K562 (cell line): ENCODE measurements around the gene KCNIP2. TPM values are rescaled to one million over a fixed set of nuclear protein-coding genes. Genes with fewer than 3 reads are reported as not detected.

ENCODE experiments used
- ATAC-seq: fragments of 200-7000 bp; cut with Tn5 transposase; 3 replicates; pipeline ENCODE4 v1.9.1; 2020; ENCODE audit warnings: moderate library complexity
- BruUV-seq: library from RNA; stranded (reverse); fragments of 400-500 nt; replicated peaks from 2 replicates; lab custom pipeline; 2021; lab: Mats Ljungman, UMichigan
- CTCF ChIA-PET: fragments of 300-600 bp; formaldehyde crosslinking; extraction: SDS; loops from one replicate; lab custom pipeline; 2021; ENCODE audit warnings: low intra/inter-chr PET ratio; lab: Yijun Ruan, JAX
- POLR2A ChIA-PET: fragments of 300-600, 350-650 bp; sonication (Branson Sonifier 250); formaldehyde crosslinking; extraction: SDS; loops from one replicate; lab custom pipeline; 2021; ENCODE audit warnings: antibody characterized with exemption, inconsistent platforms; lab: Yijun Ruan, JAX
- DNase-seq, 4 experiments: peaks; one replicate each; pipeline versions ENCODE4 v3.0.0 to v3.0.0-alpha.2; 2011 to 2018; ENCODE audit warnings: low spot score in 3 of 4, mixed read lengths in 3 of 4; ENCODE audit errors: extremely low read depth in 1 of 4
- FAIRE-seq: peaks from 2 replicates; lab custom pipeline; 2011; peaks lifted over from hg19 to GRCh38; lab: Jason Lieb, UNC
- H2AFZ ChIP-seq: 2 replicates; pipeline ENCODE4 v1.6.0; 2011; ENCODE audit warnings: low read depth, low read length, control low read depth, inconsistent platforms
- H3K27ac ChIP-seq: fragments of 200-600 bp; 3 replicates; pipeline ENCODE4 v1.8.0; 2011; ENCODE audit warnings: low read depth, mild to moderate bottlenecking, control low read depth, inconsistent platforms, low read length, moderate library complexity, mixed read lengths; ENCODE audit errors: extremely low read depth
- H3K27me3 ChIP-seq, 2 experiments: fragments of 300-600 bp in 1 of 2; 2 replicates in 1 of 2; 3 replicates in 1 of 2; pipeline versions ENCODE4 v1.6.0 to v1.8.0; 2011; ENCODE audit warnings: inconsistent platforms in 2 of 2, low read length in 2 of 2, mild to moderate bottlenecking in 1 of 2, mixed read lengths in 1 of 2, moderate library complexity in 1 of 2; ENCODE audit not compliant: control insufficient read depth in 2 of 2, insufficient read depth in 2 of 2
- H3K36me3 ChIP-seq: fragments of 300-600 bp; 3 replicates; pipeline ENCODE4 v1.8.0; 2011; ENCODE audit warnings: mild to moderate bottlenecking, low read length, inconsistent platforms; ENCODE audit not compliant: control insufficient read depth, insufficient read depth
- H3K4me1 ChIP-seq, 2 experiments: fragments of 200-600 bp in 1 of 2; replicated peaks in 1 of 2; 2 replicates in 1 of 2; 3 replicates in 1 of 2; pipeline versions ENCODE4 v1.5.1 to v1.8.0; 2011; ENCODE audit warnings: inconsistent platforms in 2 of 2, low read length in 2 of 2, mild to moderate bottlenecking in 1 of 2, mixed read lengths in 1 of 2, moderate library complexity in 1 of 2; ENCODE audit not compliant: control insufficient read depth in 2 of 2, insufficient read depth in 2 of 2
- H3K4me2 ChIP-seq: 2 replicates; pipeline ENCODE4 v1.6.1; 2011; ENCODE audit warnings: low read length, control low read depth, inconsistent platforms, mixed read lengths; ENCODE audit not compliant: insufficient read depth
- H3K4me3 ChIP-seq: fragments of 200-600 bp; sonication (generic), shearing (Covaris generic); 2 replicates; pipeline ENCODE4 v1.5.1; 2016; ENCODE audit warnings: control low read depth, inconsistent platforms
- H3K79me2 ChIP-seq: fragments of 200-600 bp; 3 replicates; pipeline ENCODE4 v1.8.0; 2011; ENCODE audit warnings: low read length, inconsistent platforms; ENCODE audit not compliant: control insufficient read depth, insufficient read depth
- H3K9ac ChIP-seq, 2 experiments: 2 replicates each; pipeline versions ENCODE4 v1.6.0 to v1.6.1; 2011; ENCODE audit warnings: low read depth in 2 of 2, low read length in 2 of 2, control low read depth in 1 of 2, inconsistent platforms in 1 of 2, mild to moderate bottlenecking in 1 of 2, mixed read lengths in 1 of 2; ENCODE audit not compliant: insufficient read depth in 1 of 2
- H3K9me1 ChIP-seq: one replicate; pipeline ENCODE4 v1.6.0; 2011; ENCODE audit warnings: inconsistent platforms, mild to moderate bottlenecking, low read length, moderate library complexity; ENCODE audit not compliant: control insufficient read depth, insufficient read depth
- H3K9me3 ChIP-seq: replicated peaks from 2 replicates; pipeline ENCODE4 v1.5.1; 2011; ENCODE audit warnings: low read depth, low read length, inconsistent platforms; ENCODE audit not compliant: control insufficient read depth, insufficient read depth
- H4K20me1 ChIP-seq: replicated peaks from 2 replicates; pipeline ENCODE4 v1.6.1; 2011; ENCODE audit warnings: low read length, inconsistent platforms, mixed read lengths; ENCODE audit not compliant: control insufficient read depth, insufficient read depth
- C11orf30 ChIP-seq: fragments of 450-650 bp; IDR thresholded peaks from 2 replicates; pipeline ENCODE4 v1.6.1; 2016; ENCODE audit warnings: low read depth, mild to moderate bottlenecking
- DIDO1 ChIP-seq: fragments of 450-650 bp; IDR thresholded peaks from 2 replicates; pipeline ENCODE4 v1.6.1; 2016; ENCODE audit warnings: low read depth, missing biosample characterization, missing genetic modification characterization
- HMBOX1 ChIP-seq: sonication (generic); IDR thresholded peaks from 2 replicates; pipeline ENCODE4 v1.6.1; 2016
- NR3C1 ChIP-seq: sonication (generic); formaldehyde crosslinking; IDR thresholded peaks from 2 replicates; pipeline ENCODE4 v1.8.1; 2022; ENCODE audit warnings: missing genetic modification reagents
- NRF1 ChIP-seq, 2 experiments: fragments of 450-650 bp; IDR thresholded peaks in 1 of 2; conservative IDR thresholded peaks in 1 of 2; 2 replicates each; pipeline ENCODE4 v1.6.1; 2014; ENCODE audit warnings: mild to moderate bottlenecking in 2 of 2
- PHF21A ChIP-seq: fragments of 450-650 bp; IDR thresholded peaks from 2 replicates; pipeline ENCODE4 v1.6.1; 2017; ENCODE audit warnings: low read depth, borderline replicate concordance
- RBM34 ChIP-seq: fragments of 200-400 bp; formaldehyde crosslinking; IDR thresholded peaks from 2 replicates; pipeline ENCODE4 v1.6.1; 2018; ENCODE audit warnings: low read length, borderline replicate concordance; ENCODE audit not compliant: insufficient read depth
- SLC30A9 ChIP-seq: fragments of 250-450 bp; sonication (Bioruptor Pico); IDR thresholded peaks from 2 replicates; pipeline ENCODE4 v1.8.0; 2022; ENCODE audit warnings: mild to moderate bottlenecking, moderate library complexity
- WHSC1 ChIP-seq: IDR thresholded peaks from one replicate; pipeline ENCODE4 v1.6.1; 2012; ENCODE audit warnings: low read length, control low read depth, inconsistent platforms
- ZNF316 ChIP-seq: fragments of 450-650 bp; IDR thresholded peaks from 2 replicates; pipeline ENCODE4 v1.6.1; 2016
- WGBS: fragments of 100-300 bp; shearing (Covaris generic); methylation state at CpG from one replicate; pipeline ENCODE4 v1.1.6; 2016; ENCODE audit warnings: low coverage, mixed read lengths; ENCODE audit not compliant: insufficient coverage; ENCODE audit errors: missing lambda C conversion rate; 5-methylcytosine and 5-hydroxymethylcytosine counted together
- in situ Hi-C: fragments of 300-500 bp; cut with MboI; formaldehyde crosslinking; loops from 4 replicates; pipeline ENCODE4 v1.15.0; 2018; ENCODE audit warnings: inconsistent platforms, mixed read lengths
- intact Hi-C: fragments of 100-400 bp; cut with micrococcal nuclease; formaldehyde crosslinking; loops from 2 replicates; pipeline ENCODE4 v1.14.2; 2022
- polyA plus RNA-seq, 8 experiments: library from polyadenylated mRNA; depleted of rRNA in 4 of 8; stranded (reverse) in 5 of 8; unstranded in 3 of 8; fragments of >200 nt; fragmentation: Nextera tagmentation in 2 of 8; fragmentation: Illumina TruSeq in 1 of 8; extraction: Ambion mirVana in 2 of 8; extraction: Trizol in 1 of 8; gene quantifications; 2 replicates each; pipeline versions ENCODE4 v1.2.1 to v1.2.3, GENCODE V29; 2011 to 2014; ENCODE audit warnings: inconsistent platforms in 1 of 8, missing spikeins in 1 of 8
- total RNA-seq, 7 experiments: library from RNA; depleted of rRNA in 6 of 7; stranded (reverse); fragments of >200 nt in 6 of 7; fragmentation: Illumina TruSeq in 2 of 7; extraction: Trizol in 2 of 7; gene quantifications; 2 replicates each; pipeline versions ENCODE4 v1.2.1 to v1.2.3, GENCODE V29; 2011 to 2021; ENCODE audit warnings: low replicate concordance in 1 of 7

The KCNIP2 gene
- total and polyA plus RNA-seq, 9 of the 15 experiments (the other 6 are each of a cell fraction or from before 2014, with no cell fraction given), result 2.5 to 7.6 (median 4.1) TPM

- 35% methylated on average over 8 of the region's 8 CpGs for WGBS
- H3K4me1 ChIP-seq, result peaks cover 9% of the 10 kb centered on the region in 2 experiments; a peak in 4 of 5 replicates
- in situ Hi-C loops, result no loop called here
- H3K4me3 ChIP-seq, result peak overlapping the region; percentile 98
- BruUV-seq, result no TSS peak
- no peaks in the 10 kb centered on the region for H3K9me3 ChIP-seq
- no peak overlapping the region for H2AFZ ChIP-seq
- no peaks in the 10 kb centered on the region for H3K9me1 ChIP-seq
- no peak for ATAC-seq
- no peaks in the 10 kb centered on the region for H3K27me3 ChIP-seq
- TF ChIP-seq NRF1 (conservative IDR thresholded peaks at IDR 0.05 in 1 of 2, IDR thresholded peaks at IDR 0.05 in 1 of 2), result no peak
- no peak for TF ChIP-seq WHSC1
- no peak for TF ChIP-seq SLC30A9 (CRISPR knock-in tag)
- TF ChIP-seq NR3C1 (CRISPR knock-in tag), result no peak
- TF ChIP-seq C11orf30, result peak; percentile 29; the same call in 1 of the 2 replicates
- 0 out of 2 replicates have a peak, but pooled peaks have one; percentile 38 for TF ChIP-seq ZNF316
- no peak for TF ChIP-seq RBM34
- no peak for TF ChIP-seq DIDO1 (tag)
- no peak for TF ChIP-seq PHF21A
- TF ChIP-seq HMBOX1, result peak; percentile 81
- H3K4me2 ChIP-seq, result peak overlapping the region; percentile 72
- ChIA-PET CTCF (no interaction called here), POLR2A (interaction anchor here (0.6 to 2.1 kb wide), 4 partner anchors 10 to 243 kb away, joined by 3 to 6 read pairs (median 3); no protein-coding TSS in a partner anchor)
- DNase-seq, result no peak
- peaks cover 94% of the 10 kb centered on the region for H3K79me2 ChIP-seq
- peak; percentile 61 for FAIRE-seq
- peaks cover 50% of the 10 kb centered on the region for H3K36me3 ChIP-seq
- intact Hi-C loops, result no loop called here
- peak overlapping the region in 1 of 2 experiments; percentile 96; a peak in 2 of 4 replicates for H3K9ac ChIP-seq
- no peak overlapping the region; the same call in 2 of the 3 replicates for H3K27ac ChIP-seq
- peaks cover 35% of the 10 kb centered on the region for H4K20me1 ChIP-seq
Observed at GRCh38 chr10:101814466-101815071, 29.0 kb downstream of the KCNIP2 start.
